ENCODE data around the gene SLC17A9. TPM values are rescaled to one million over a fixed set of nuclear protein-coding genes. Genes with fewer than 3 reads are reported as not detected.
"Not testable (repeated sequence)": the region's sequence is repeated elsewhere in the genome, so short reads cannot be mapped to it uniquely, and the experiment has no call there.

Gene SLC17A9
- total and polyA plus RNA-seq, 11 donors, result 0.16 to 6.6 (median 0.85) TPM

DNA sequence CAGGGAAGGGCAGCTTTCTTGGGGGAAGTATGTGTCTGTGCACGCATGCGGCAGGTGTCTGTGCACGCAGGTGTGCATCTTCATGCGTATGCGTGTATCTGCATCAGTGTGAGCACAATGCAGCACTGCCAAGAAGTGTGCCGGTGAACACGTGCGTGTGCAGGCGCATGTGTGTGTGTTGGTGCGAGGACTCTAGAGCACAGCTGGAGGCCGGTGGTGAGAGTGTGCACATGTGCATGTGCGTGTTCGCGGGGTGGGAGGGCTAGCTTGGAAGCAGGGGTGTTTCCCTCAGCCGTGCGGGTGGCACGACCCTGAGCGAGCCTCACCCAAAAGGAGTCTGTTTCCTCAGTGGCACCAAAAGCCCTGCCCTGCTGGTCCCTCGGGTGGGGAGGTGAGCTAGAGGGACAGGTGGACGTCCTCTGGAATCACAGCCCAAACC, 7.5 kb downstream of the SLC17A9 start:
- intact Hi-C loops (cut with DNase I), result no loop called here
- Histone ChIP-seq H3K27me3 (no peaks in the 10 kb centered on the region), H3K4me1 (peaks cover 0 to 13% (median 0%) of the 10 kb centered on the region in 12 donors), H3K4me3 (no peak overlapping the region), H3K36me3 (peaks cover 0 to 6% (median 0%) of the 10 kb centered on the region in 9 donors), H3K27ac (no peak overlapping the region), H3K9me3 (no peaks in the 10 kb centered on the region)
- ATAC-seq, result no peak
- WGBS, 4 donors, result 88 to 94% (median 90%) methylated on average over 12 to 20 of the region's 20 CpGs
- no peak for DNase-seq
- no peak for TF ChIP-seq POLR2A (IDR thresholded peaks at IDR 0.05)
- TF ChIP-seq, protein P1, sequence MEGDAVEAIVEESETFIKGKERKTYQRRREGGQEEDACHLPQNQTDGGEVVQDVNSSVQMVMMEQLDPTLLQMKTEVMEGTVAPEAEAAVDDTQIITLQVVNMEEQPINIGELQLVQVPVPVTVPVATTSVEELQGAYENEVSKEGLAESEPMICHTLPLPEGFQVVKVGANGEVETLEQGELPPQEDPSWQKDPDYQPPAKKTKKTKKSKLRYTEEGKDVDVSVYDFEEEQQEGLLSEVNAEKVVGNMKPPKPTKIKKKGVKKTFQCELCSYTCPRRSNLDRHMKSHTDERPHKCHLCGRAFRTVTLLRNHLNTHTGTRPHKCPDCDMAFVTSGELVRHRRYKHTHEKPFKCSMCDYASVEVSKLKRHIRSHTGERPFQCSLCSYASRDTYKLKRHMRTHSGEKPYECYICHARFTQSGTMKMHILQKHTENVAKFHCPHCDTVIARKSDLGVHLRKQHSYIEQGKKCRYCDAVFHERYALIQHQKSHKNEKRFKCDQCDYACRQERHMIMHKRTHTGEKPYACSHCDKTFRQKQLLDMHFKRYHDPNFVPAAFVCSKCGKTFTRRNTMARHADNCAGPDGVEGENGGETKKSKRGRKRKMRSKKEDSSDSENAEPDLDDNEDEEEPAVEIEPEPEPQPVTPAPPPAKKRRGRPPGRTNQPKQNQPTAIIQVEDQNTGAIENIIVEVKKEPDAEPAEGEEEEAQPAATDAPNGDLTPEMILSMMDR (IDR thresholded peaks at IDR 0.05), result no peak

DNA sequence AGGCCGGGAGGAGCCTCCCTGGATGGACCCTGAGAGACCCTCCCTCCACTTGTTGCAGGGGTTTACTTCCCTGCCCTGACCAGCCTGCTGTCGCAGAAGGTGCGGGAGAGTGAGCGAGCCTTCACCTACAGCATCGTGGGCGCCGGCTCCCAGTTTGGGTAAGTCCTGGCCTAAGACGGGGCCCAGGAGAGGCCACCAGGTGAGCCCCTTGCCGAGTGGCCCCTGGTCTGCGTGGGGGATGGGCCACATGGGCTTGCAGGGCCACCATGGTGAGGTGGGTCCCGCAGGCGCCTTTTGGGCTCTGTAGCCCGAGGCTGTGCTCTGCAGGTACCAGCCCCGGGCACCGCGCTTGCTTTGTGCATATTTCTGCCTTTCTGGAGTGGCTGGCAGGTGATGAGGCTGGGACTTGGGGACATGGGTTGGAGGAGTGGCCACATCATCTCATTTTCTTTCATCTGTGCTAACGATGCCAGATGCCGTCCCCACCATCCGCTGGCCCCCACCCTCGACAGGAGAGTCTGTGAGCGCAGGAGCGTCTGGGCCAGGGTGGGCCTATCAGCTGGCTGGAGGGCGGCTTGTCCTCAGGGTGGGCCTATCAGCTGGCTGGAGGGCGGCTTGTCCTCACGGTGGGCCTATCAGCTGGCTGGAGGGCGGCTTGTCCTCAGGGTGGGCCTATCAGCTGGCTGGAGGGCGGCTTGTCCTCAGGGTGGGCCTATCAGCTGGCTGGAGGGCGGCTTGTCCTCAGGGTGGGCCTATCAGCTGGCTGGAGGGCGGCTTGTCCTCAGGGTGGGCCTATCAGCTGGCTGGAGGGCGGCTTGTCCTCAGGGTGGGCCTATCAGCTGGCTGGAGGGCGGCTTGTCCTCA, 8.2 kb downstream of the SLC17A9 start:
- H3K27me3 ChIP-seq; H3K4me1 ChIP-seq; ATAC-seq; H3K9me3 ChIP-seq; DNase-seq; H3K36me3 ChIP-seq; intact Hi-C loops (cut with DNase I): not testable (repeated sequence)
- Histone ChIP-seq H3K27ac (peak overlapping the region in 1 of 12 donors; percentile 45), H3K4me3 (peak overlapping the region in 1 of 12 donors; percentile 28)
- WGBS, 4 donors, result 80 to 87% (median 83%) methylated on average over 10 to 27 of the region's 31 CpGs

DNA sequence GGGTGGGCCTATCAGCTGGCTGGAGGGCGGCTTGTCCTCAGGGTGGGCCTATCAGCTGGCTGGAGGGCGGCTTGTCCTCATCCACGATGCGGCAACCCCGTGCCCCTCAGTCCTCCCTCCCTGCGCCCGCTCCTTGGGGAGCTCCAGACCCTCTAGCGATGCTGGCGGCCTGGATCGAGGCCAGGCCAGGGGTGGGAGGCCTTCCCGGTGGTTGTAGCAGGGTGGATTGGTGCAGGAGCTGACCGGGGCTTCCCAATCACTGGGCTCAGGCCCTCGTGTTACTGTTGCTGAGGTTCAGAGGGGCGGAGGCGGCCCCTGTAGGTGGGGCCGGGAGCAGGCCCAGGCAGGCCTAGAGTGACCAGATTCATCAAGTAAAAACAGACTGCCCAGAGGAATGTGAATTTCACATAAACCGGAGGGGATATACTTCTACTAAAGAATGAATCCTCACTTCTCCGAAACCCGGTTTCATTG, 8.8 kb downstream of the SLC17A9 start:
- peaks cover 0 to 3% (median 0%) of the 10 kb centered on the region in 12 donors for H3K4me1 ChIP-seq
- H3K9me3 ChIP-seq, result no peaks in the 10 kb centered on the region
- H3K27ac ChIP-seq, result peak overlapping the region in 3 of 12 donors; percentile 19 to 44 (median 22)
- intact Hi-C loops (cut with DNase I), result no loop called here
- TF ChIP-seq, protein P1 (IDR thresholded peaks at IDR 0.05), result no peak
- no peak for TF ChIP-seq POLR2A (IDR thresholded peaks at IDR 0.05)
- H3K36me3 ChIP-seq, result peaks cover 0 to 6% (median 0%) of the 10 kb centered on the region in 9 donors
- WGBS, 4 donors, result 55 to 84% (median 74%) methylated on average over 12 to 19 of the region's 19 CpGs
- H3K4me3 ChIP-seq, result peak overlapping the region in 3 of 12 donors; percentile 14 to 41 (median 26)
- ATAC-seq (peak in 2 of 4 donors; percentile 26 to 38), DNase-seq (no peak)
- H3K27me3 ChIP-seq, result no peaks in the 10 kb centered on the region

DNA sequence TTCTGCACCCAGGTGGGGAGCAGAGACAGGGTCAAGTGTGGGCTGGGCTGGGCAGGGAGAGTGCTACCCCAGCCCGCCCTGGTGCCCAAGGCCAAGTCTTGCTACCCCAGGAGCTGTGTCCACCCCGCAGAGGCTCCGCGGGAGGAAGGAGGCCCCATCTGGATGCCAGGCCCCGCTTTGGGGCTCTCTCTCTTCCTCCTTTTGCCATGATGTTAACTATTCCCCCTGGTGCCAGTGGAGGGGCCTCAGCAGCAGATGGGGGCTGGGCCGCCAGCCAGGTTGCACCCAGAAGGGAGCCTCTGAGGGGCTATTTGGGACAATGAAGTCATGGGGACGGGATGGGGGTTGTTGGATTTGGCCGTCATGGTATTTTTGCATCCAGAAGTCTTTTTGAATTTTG, 9.3 kb downstream of the SLC17A9 start:
- DNase-seq, result no peak
- TF ChIP-seq POLR2A (IDR thresholded peaks at IDR 0.05), result no peak
- TF ChIP-seq, protein P1 (IDR thresholded peaks at IDR 0.05), result no peak
- intact Hi-C loops (cut with DNase I), result no loop called here
- Histone ChIP-seq H3K36me3 (peaks cover 0 to 6% (median 0%) of the 10 kb centered on the region in 9 donors), H3K27ac (peak overlapping the region in 1 of 12 donors; percentile 44), H3K9me3 (no peaks in the 10 kb centered on the region), H3K27me3 (no peaks in the 10 kb centered on the region), H3K4me3 (peak overlapping the region in 1 of 12 donors; percentile 41), H3K4me1 (peaks cover 0 to 3% (median 0%) of the 10 kb centered on the region in 12 donors)
- no peak for ATAC-seq
- WGBS, 4 donors, result 92 to 96% (median 94%) methylated on average over 7 to 8 of the region's 8 CpGs

Measured in heart left ventricle (tissue), 16 donors.